K562 (cell line): ENCODE results near the gene ADCY5.

Experiments
- DIDO1 ChIP-seq: fragments of 450-650 bp; IDR thresholded peaks from 2 replicates; pipeline ENCODE4 v1.6.1; 2016; ENCODE audit warnings: low read depth, missing biosample characterization, missing genetic modification characterization
- EP300 ChIP-seq: IDR thresholded peaks from 2 replicates; pipeline ENCODE4 v1.6.1; 2012; ENCODE audit warnings: low read length, improper control_type of control experiment
- FOS ChIP-seq: IDR thresholded peaks from 3 replicates; pipeline ENCODE4 v1.6.1; 2011; ENCODE audit not compliant: insufficient read length; ENCODE audit errors: extremely low read depth
- FOXK2 ChIP-seq, 2 experiments: fragments of 450-650 bp; IDR thresholded peaks in 1 of 2; conservative IDR thresholded peaks in 1 of 2; 2 replicates each; pipeline ENCODE4 v1.6.1; 2016; ENCODE audit warnings: low read depth in 2 of 2, mild to moderate bottlenecking in 1 of 2
- MEF2D ChIP-seq: conservative IDR thresholded peaks from 2 replicates; pipeline ENCODE4 v1.6.1; 2016; ENCODE audit warnings: low read depth, missing genetic modification characterization, missing compliant biosample characterization
- SMC3 ChIP-seq: conservative IDR thresholded peaks from 2 replicates; pipeline ENCODE4 v1.6.1; 2011; ENCODE audit warnings: low read depth, low read length, improper control_type of control experiment; ENCODE audit not compliant: insufficient read depth
- ZNF274 ChIP-seq: IDR thresholded peaks from 2 replicates; pipeline ENCODE4 v1.6.1; 2011; ENCODE audit warnings: low read depth, mild to moderate bottlenecking, low read length, moderate library complexity, borderline replicate concordance
- ZNF282 ChIP-seq: sonication (generic); formaldehyde crosslinking; IDR thresholded peaks from 2 replicates; pipeline ENCODE4 v1.8.1; 2023; ENCODE audit warnings: missing genetic modification reagents
- ZNF785 ChIP-seq: fragments of 250-450 bp; sonication (Bioruptor Pico); IDR thresholded peaks from 2 replicates; pipeline ENCODE4 v1.4.0; 2020; ENCODE audit warnings: mild to moderate bottlenecking
- TF ChIP-seq, protein P1 (sequence below), 3 experiments: IDR thresholded peaks in 2 of 3; conservative IDR thresholded peaks in 1 of 3; 2 replicates each; pipeline ENCODE4 v1.5.1; 2011 to 2012; ENCODE audit warnings: low read length in 3 of 3, mild to moderate bottlenecking in 3 of 3, control low read depth in 2 of 3, improper control_type of control experiment in 1 of 3, inconsistent platforms in 1 of 3, low read depth in 1 of 3, mixed read lengths in 1 of 3, moderate library complexity in 1 of 3; ENCODE audit not compliant: insufficient read depth in 2 of 3
- TF ChIP-seq, protein P2 (sequence below): sonication (generic); formaldehyde crosslinking; IDR thresholded peaks from 2 replicates; pipeline ENCODE4 v1.9.0; 2022; ENCODE audit warnings: mild to moderate bottlenecking, missing genetic modification reagents
- TF ChIP-seq, protein P3 (sequence below): sonication (generic); formaldehyde crosslinking; IDR thresholded peaks from 2 replicates; pipeline ENCODE4 v1.8.1; 2023; ENCODE audit warnings: mild to moderate bottlenecking, missing genetic modification reagents
- TF ChIP-seq, protein P4 (sequence below): fragments of 450-650 bp; IDR thresholded peaks from 2 replicates; pipeline ENCODE4 v1.6.1; 2017; ENCODE audit warnings: antibody characterized with exemption, mild to moderate bottlenecking
- TF ChIP-seq, protein P5 (sequence below): fragments of 450-650 bp; IDR thresholded peaks from 2 replicates; pipeline ENCODE4 v1.6.1; 2018; ENCODE audit not compliant: partially characterized antibody

DNA sequence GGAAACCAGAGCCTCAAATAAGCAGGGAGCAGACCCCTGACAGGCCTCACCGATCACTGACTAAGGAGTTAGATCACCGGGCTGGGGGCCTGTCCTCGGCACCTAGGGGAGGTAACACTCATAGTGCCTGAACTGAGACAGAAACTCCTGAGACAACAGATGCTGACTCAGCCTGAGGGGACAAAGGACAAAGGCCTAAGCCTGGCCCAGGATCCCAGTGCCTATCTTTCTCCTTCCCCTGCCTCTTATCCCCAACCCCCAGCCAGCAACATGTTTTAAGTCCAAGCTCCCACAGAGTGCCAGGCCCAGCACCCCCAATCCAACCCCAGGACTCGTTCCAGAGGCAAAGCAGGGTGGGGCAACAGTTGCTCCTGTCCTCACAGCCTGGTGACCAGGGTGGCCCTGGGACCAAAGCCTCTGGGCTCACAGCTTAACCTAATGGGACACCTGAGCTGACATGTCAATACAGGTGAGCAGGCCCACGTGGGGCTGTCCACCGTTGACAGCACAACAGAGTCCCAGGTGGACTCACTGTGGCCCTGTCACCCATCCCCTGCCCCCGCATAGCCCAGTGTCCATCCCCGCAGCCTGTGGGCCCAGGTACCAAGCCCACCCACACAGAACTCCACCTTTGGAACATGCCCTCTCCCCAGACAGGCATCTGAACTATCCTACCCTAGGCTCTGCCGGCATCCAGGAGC lies 37.4 kb downstream of the ADCY5 start:
- TF ChIP-seq ZNF274: no peak
- TF ChIP-seq DIDO1 (tag): no peak
- TF ChIP-seq FOS: no peak
- no peak for TF ChIP-seq EP300
- no peak for TF ChIP-seq ZNF785 (CRISPR knock-in tag)
- TF ChIP-seq, protein P1, sequence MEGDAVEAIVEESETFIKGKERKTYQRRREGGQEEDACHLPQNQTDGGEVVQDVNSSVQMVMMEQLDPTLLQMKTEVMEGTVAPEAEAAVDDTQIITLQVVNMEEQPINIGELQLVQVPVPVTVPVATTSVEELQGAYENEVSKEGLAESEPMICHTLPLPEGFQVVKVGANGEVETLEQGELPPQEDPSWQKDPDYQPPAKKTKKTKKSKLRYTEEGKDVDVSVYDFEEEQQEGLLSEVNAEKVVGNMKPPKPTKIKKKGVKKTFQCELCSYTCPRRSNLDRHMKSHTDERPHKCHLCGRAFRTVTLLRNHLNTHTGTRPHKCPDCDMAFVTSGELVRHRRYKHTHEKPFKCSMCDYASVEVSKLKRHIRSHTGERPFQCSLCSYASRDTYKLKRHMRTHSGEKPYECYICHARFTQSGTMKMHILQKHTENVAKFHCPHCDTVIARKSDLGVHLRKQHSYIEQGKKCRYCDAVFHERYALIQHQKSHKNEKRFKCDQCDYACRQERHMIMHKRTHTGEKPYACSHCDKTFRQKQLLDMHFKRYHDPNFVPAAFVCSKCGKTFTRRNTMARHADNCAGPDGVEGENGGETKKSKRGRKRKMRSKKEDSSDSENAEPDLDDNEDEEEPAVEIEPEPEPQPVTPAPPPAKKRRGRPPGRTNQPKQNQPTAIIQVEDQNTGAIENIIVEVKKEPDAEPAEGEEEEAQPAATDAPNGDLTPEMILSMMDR (IDR thresholded peaks at IDR 0.05 in 2 of 3, conservative IDR thresholded peaks at IDR 0.05 in 1 of 3; ENCODE audit: insufficient read depth in 2 of 3, low read depth in 1 of 3, low read length in 3 of 3): no peak
- no peak for TF ChIP-seq ZNF282 (CRISPR knock-in tag)
- no peak for TF ChIP-seq FOXK2 (conservative IDR thresholded peaks at IDR 0.05 in 1 of 2, IDR thresholded peaks at IDR 0.05 in 1 of 2; ENCODE audit: low read depth in 2 of 2)
- TF ChIP-seq, protein P2, sequence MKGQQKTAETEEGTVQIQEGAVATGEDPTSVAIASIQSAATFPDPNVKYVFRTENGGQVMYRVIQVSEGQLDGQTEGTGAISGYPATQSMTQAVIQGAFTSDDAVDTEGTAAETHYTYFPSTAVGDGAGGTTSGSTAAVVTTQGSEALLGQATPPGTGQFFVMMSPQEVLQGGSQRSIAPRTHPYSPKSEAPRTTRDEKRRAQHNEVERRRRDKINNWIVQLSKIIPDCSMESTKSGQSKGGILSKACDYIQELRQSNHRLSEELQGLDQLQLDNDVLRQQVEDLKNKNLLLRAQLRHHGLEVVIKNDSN (CRISPR knock-in tag): no peak
- TF ChIP-seq, protein P3, sequence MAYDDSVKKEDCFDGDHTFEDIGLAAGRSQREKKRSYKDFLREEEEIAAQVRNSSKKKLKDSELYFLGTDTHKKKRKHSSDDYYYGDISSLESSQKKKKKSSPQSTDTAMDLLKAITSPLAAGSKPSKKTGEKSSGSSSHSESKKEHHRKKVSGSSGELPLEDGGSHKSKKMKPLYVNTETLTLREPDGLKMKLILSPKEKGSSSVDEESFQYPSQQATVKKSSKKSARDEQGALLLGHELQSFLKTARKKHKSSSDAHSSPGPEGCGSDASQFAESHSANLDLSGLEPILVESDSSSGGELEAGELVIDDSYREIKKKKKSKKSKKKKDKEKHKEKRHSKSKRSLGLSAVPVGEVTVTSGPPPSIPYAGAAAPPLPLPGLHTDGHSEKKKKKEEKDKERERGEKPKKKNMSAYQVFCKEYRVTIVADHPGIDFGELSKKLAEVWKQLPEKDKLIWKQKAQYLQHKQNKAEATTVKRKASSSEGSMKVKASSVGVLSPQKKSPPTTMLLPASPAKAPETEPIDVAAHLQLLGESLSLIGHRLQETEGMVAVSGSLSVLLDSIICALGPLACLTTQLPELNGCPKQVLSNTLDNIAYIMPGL (CRISPR knock-in tag): no peak
- TF ChIP-seq SMC3: no peak
- TF ChIP-seq MEF2D (tag): no peak
- TF ChIP-seq, protein P4, sequence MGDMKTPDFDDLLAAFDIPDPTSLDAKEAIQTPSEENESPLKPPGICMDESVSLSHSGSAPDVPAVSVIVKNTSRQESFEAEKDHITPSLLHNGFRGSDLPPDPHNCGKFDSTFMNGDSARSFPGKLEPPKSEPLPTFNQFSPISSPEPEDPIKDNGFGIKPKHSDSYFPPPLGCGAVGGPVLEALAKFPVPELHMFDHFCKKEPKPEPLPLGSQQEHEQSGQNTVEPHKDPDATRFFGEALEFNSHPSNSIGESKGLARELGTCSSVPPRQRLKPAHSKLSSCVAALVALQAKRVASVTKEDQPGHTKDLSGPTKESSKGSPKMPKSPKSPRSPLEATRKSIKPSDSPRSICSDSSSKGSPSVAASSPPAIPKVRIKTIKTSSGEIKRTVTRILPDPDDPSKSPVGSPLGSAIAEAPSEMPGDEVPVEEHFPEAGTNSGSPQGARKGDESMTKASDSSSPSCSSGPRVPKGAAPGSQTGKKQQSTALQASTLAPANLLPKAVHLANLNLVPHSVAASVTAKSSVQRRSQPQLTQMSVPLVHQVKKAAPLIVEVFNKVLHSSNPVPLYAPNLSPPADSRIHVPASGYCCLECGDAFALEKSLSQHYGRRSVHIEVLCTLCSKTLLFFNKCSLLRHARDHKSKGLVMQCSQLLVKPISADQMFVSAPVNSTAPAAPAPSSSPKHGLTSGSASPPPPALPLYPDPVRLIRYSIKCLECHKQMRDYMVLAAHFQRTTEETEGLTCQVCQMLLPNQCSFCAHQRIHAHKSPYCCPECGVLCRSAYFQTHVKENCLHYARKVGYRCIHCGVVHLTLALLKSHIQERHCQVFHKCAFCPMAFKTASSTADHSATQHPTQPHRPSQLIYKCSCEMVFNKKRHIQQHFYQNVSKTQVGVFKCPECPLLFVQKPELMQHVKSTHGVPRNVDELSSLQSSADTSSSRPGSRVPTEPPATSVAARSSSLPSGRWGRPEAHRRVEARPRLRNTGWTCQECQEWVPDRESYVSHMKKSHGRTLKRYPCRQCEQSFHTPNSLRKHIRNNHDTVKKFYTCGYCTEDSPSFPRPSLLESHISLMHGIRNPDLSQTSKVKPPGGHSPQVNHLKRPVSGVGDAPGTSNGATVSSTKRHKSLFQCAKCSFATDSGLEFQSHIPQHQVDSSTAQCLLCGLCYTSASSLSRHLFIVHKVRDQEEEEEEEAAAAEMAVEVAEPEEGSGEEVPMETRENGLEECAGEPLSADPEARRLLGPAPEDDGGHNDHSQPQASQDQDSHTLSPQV: no peak
- TF ChIP-seq, protein P5, sequence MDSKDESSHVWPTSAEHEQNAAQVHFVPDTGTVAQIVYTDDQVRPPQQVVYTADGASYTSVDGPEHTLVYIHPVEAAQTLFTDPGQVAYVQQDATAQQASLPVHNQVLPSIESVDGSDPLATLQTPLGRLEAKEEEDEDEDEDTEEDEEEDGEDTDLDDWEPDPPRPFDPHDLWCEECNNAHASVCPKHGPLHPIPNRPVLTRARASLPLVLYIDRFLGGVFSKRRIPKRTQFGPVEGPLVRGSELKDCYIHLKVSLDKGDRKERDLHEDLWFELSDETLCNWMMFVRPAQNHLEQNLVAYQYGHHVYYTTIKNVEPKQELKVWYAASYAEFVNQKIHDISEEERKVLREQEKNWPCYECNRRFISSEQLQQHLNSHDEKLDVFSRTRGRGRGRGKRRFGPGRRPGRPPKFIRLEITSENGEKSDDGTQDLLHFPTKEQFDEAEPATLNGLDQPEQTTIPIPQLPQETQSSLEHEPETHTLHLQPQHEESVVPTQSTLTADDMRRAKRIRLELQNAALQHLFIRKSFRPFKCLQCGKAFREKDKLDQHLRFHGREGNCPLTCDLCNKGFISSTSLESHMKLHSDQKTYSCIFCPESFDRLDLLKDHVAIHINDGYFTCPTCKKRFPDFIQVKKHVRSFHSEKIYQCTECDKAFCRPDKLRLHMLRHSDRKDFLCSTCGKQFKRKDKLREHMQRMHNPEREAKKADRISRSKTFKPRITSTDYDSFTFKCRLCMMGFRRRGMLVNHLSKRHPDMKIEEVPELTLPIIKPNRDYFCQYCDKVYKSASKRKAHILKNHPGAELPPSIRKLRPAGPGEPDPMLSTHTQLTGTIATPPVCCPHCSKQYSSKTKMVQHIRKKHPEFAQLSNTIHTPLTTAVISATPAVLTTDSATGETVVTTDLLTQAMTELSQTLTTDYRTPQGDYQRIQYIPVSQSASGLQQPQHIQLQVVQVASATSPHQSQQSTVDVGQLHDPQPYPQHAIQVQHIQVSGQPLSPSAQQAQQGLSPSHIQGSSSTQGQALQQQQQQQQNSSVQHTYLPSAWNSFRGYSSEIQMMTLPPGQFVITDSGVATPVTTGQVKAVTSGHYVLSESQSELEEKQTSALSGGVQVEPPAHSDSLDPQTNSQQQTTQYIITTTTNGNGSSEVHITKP: no peak
